ENCODE measurements around the gene KCND2. TPM values are rescaled to one million over a fixed set of nuclear protein-coding genes. Genes with fewer than 3 reads are reported as not detected.

KCND2 gene
- total RNA-seq, 4 donors from 2014 or later, result 0.96 to 3.8 (median 1.7) TPM

DNA sequence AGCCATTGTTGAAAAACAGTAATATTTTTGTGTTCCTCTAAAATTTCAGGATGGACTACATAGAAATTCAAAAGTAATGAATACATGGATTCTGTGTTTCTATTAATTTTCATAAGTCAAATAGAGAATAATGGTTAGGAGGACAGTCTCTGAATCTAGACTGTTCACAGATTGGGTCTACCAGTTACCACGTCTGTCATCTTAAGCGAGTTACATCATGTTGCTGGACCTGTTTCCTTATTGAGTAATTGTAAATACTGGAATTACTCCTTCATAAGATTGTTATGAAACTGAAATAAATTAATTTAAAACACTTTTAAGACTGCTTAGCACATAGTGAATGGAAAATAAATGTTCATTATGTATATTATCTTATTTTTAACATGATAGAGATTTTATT, 172.3 kb downstream of the KCND2 start:
- TF ChIP-seq, protein P1, sequence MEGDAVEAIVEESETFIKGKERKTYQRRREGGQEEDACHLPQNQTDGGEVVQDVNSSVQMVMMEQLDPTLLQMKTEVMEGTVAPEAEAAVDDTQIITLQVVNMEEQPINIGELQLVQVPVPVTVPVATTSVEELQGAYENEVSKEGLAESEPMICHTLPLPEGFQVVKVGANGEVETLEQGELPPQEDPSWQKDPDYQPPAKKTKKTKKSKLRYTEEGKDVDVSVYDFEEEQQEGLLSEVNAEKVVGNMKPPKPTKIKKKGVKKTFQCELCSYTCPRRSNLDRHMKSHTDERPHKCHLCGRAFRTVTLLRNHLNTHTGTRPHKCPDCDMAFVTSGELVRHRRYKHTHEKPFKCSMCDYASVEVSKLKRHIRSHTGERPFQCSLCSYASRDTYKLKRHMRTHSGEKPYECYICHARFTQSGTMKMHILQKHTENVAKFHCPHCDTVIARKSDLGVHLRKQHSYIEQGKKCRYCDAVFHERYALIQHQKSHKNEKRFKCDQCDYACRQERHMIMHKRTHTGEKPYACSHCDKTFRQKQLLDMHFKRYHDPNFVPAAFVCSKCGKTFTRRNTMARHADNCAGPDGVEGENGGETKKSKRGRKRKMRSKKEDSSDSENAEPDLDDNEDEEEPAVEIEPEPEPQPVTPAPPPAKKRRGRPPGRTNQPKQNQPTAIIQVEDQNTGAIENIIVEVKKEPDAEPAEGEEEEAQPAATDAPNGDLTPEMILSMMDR (IDR thresholded peaks at IDR 0.05), result no peak
- DNase-seq (ENCODE audit: low spot score) (no peak), ATAC-seq (ENCODE audit: low FRiP score) (no peak)

DNA sequence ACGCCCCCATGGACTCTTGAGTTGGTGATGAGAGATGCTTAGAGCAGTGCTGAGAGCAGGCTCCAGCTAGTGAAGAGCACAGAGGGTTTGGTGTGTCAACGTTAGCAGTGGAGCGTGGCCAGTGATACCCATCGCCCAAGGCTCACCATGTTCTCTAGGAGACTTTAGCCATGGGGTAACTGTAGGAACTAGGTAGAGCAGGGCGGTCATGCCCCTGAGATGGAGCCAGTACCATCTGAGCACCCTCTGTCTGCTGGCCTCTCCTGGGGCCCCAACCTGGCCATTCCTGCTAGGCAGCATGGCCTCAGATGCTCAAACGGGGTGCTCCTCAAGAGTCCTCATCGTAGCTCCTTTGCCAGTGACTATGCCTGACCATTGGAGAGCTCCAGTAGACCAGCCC, 179.7 kb downstream of the KCND2 start:
- DNase-seq (ENCODE audit: low spot score) (no peak), ATAC-seq (ENCODE audit: low FRiP score) (no peak)
- TF ChIP-seq, protein P1 (IDR thresholded peaks at IDR 0.05), result no peak

DNA sequence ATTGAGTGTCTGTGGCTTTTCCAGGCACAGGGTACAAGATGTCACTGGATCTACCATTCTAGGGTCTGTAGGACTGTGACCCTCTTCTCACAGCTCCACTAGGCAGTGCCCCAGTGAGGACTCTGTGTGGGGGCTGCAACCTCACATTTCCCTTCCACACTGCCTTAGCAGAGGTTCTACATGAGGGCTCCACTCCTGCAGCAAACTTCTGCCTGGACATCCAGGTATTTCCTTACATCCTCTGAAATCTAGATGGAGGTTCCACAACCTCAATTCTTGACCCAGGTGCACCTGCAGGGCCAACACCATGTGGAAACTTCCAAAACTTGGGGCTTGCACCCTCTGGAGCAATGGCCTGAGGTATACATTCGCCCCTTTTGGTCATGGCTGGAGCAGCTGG, 183.7 kb downstream of the KCND2 start:
- TF ChIP-seq, protein P1 (IDR thresholded peaks at IDR 0.05), result no peak
- ATAC-seq (ENCODE audit: low FRiP score) (no peak), DNase-seq (ENCODE audit: low spot score) (no peak)

DNA sequence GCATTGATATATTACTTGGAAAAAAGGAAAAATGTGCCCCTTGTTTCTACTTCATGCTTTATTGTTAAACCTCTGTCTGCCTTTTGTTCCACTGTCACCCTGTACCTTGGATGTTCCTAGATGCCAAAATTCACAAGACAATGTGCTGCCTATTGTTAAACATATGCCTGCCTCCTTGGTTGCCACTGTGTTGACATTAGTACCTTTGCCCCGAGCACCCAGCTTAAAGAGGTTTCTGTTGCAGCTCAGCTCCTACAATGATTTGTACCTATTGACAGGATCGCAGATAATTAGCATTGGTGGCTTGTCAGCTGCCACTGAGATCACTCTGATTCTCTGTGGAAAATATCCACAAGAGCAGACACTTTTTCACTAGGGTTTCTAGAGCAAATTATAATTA, 188.0 kb downstream of the KCND2 start:
- TF ChIP-seq, protein P1 (IDR thresholded peaks at IDR 0.05), result no peak
- no peak for ATAC-seq (ENCODE audit: low FRiP score)
- no peak for DNase-seq (ENCODE audit: low spot score)

DNA sequence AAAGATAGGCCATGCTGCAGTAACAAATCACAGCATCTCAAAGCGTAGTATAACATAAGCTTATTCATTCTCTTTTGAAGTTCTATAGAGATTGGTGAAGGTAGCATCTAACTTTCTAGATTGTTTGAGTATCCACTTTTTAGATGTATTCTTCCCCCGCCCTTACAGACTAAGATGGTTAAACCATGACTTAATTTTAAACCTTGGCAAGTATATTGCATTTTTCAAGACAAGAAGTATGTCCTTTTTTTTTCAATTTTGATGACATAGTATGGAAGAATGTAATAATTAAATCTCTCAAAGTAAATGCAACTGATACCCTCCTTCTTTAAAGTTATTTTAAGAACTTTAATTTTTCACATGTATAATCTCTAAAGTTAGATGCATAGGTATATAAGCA, 190.0 kb downstream of the KCND2 start:
- no peak for ATAC-seq (ENCODE audit: low FRiP score)

DNA sequence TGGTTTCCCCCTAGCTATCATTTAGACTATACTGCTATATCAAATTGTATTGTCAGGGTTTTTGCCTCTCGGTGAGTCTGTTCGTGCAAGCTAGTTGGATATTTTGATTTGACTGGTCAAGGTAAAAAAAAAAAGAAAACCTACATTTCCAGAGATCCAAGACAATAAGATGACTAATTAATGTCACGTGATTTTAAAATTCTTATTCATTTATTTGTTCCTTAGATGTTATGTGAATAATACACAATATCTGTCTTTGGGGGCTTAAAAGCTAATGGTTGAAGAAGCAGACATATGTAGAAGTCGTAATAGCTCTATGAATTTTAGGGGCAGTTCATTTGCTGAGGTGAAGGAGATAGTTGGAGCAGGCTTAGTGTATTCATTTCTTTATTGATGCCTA, 191.1 kb downstream of the KCND2 start:
- TF ChIP-seq, protein P1 (IDR thresholded peaks at IDR 0.05), result no peak
- DNase-seq (ENCODE audit: low spot score) (no peak), ATAC-seq (ENCODE audit: low FRiP score) (no peak)

More for the DNA sequence above, 190.0 kb downstream of the KCND2 start:
- no peak for DNase-seq (ENCODE audit: low spot score)
- TF ChIP-seq, protein P1 (IDR thresholded peaks at IDR 0.05), result no peak

DNA sequence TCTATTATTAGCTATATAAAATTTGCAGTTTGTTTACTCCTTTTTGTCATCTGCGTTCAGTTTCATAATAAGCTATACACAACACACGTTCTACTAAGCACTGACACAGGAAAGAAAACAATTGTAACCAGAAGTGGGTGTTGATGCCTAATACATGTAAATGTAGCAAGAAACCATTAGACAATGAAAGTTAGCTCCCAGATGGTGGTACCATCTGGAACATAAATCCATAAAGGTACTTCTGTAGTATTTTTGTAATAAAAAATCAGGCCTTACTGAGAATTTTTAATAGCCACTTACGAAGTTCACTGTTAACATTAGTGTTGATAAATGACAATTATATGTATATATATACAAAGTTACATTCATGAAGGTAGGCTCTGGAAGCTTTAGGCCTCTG, 194.7 kb downstream of the KCND2 start:
- TF ChIP-seq, protein P1 (IDR thresholded peaks at IDR 0.05), result no peak
- DNase-seq (ENCODE audit: low spot score) (no peak), ATAC-seq (ENCODE audit: low FRiP score) (no peak)
